ENCODE measurements around the gene SLC22A31. TPM values are rescaled to one million over a fixed set of nuclear protein-coding genes. Genes with fewer than 3 reads are reported as not detected.
"Not testable (repeated sequence)": the region's sequence is repeated elsewhere in the genome, so short reads cannot be mapped to it uniquely, and the experiment has no call there.

SLC22A31 gene
- total RNA-seq, 1 experiment from 2014 or later = 0.47 TPM

DNA sequence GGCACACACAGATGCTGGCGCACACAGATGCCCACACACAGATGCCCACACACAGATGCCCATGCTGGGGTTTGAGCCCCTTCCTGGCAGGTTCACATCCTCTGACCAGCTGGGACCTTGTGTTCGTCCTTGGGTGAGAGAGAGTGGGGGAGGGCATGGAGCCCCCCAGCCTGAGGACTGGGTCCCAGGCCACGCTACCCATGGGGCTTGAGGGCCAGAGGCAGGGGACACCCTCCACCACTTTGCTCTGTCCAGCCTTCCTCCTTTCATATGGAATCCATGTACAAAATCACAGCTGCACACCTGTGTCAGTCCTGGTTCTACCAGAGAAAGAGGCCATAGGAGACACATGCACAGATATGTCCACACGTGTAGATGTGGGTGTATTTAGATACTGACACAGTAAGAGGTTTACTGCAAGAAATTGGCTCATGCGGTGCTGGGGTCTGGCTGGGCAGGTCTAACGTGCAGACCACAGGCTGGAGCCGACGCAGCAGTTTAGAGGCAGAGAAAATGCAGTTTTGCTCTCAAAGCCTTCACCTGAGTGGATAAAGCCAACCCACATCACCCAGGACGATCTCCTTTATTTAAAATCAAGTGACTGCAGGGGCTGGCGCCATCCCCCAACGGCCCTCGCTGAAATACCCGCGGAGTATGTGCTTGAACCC lies 10.8 kb downstream of the SLC22A31 start:
- Histone ChIP-seq H3K27me3 (replicated peaks; ENCODE audit: insufficient read depth, low read depth, low read length, poor library complexity) (no peaks in the 10 kb centered on the region), H3K4me1 (ENCODE audit: insufficient read depth, low read length, poor library complexity, severe bottlenecking) (peaks cover 7% of the 10 kb centered on the region), H3K27ac (ENCODE audit: low read depth, low read length, poor library complexity, severe bottlenecking) (no peak overlapping the region), H3K36me3 (ENCODE audit: insufficient read depth, low read length, poor library complexity, severe bottlenecking) (no peaks in the 10 kb centered on the region), H3K9me3 (ENCODE audit: low read depth, low read length, poor library complexity, severe bottlenecking) (no peaks in the 10 kb centered on the region), H3K4me3 (ENCODE audit: low read depth, low read length, poor library complexity, severe bottlenecking) (no peak overlapping the region)
- intact Hi-C loops (cut with micrococcal nuclease; ENCODE audit: unreplicated experiment) = loop anchor here (5.0 kb wide), 1 partner anchor 298 kb away; no protein-coding TSS in a partner anchor
- CTCF ChIA-PET = no interaction called here
- DNase-seq (ENCODE audit: low spot score) = no peak
- POLR2A ChIA-PET (ENCODE audit: low non-redundant PET) = no interaction called here
- no TSS peak for BruUV-seq (replicated peaks)
- TF ChIP-seq EZH2 (IDR thresholded peaks at IDR 0.05; ENCODE audit: borderline replicate concordance, low read depth, low read length, poor library complexity, severe bottlenecking) = no peak
- TF ChIP-seq, protein P1, sequence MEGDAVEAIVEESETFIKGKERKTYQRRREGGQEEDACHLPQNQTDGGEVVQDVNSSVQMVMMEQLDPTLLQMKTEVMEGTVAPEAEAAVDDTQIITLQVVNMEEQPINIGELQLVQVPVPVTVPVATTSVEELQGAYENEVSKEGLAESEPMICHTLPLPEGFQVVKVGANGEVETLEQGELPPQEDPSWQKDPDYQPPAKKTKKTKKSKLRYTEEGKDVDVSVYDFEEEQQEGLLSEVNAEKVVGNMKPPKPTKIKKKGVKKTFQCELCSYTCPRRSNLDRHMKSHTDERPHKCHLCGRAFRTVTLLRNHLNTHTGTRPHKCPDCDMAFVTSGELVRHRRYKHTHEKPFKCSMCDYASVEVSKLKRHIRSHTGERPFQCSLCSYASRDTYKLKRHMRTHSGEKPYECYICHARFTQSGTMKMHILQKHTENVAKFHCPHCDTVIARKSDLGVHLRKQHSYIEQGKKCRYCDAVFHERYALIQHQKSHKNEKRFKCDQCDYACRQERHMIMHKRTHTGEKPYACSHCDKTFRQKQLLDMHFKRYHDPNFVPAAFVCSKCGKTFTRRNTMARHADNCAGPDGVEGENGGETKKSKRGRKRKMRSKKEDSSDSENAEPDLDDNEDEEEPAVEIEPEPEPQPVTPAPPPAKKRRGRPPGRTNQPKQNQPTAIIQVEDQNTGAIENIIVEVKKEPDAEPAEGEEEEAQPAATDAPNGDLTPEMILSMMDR (conservative IDR thresholded peaks at IDR 0.05; ENCODE audit: low read depth, low read length) = no peak

DNA sequence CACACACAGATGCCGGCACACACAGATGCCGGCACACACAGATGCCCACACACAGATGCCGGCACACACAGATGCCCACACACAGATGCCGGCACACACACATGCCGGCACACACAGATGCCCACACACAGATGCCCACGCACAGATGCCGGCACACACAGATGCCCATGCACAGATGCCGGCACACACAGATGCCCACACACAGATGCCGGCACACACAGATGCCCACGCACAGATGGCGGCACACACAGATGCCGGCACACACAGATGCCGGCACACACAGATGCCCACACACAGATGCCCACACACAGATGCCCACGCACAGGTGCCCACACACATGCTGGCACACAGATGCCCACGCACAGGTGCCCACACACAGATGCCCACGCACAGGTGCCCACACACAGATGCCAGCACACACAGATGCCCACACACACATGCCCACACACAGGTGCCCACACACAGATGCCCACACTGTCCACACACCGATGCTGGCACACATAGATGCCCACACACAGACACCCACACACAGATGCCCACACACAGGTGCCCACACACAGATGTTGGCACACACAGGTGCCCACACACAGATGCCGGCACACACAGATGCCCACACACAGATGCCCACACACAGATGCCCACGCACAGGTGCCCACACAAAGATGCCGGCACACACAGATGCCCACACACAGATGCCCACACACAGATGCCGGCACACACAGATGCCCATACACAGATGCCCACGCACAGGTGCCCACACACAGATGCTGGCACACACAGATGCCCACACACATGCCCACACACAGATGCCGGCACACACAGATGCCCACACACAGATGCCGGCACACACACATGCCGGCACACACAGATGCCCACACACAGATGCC lies 11.6 kb downstream of the SLC22A31 start:
- not testable (repeated sequence) for BruUV-seq (replicated peaks)

DNA sequence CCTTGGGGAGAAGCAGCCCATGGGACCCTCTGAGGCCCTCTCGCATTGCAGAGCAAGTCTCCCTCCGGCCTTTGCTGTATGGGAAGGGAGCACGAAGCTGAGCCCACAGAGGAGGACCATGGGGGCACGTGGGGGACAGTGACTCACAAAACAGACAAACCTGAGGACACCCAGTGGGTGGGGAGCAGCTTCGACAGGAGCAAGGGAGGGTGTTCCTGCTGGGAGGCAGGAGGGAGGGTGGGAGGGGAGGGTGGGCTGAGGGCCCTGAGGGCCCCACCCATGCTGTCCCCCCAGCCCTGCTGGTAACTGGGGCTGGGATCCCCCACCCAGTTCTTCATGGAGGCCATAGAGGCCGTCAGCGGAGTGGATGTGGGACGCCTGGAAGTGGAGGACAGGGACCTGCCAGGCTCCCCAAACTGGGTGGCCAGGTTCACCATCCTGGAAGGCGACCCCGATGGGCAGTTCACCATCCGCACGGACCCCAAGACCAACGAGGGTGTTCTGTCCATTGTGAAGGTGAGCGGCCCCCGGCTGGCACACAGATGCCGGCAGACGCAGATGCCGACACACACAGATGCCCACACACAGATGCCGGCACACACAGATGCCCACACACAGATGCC lies 12.5 kb downstream of the SLC22A31 start:
- ChIA-PET CTCF (no interaction called here), POLR2A (ENCODE audit: low non-redundant PET) (no interaction called here)
- H3K36me3 ChIP-seq (ENCODE audit: insufficient read depth, low read length, poor library complexity, severe bottlenecking) = no peaks in the 10 kb centered on the region
- no peaks in the 10 kb centered on the region for H3K4me1 ChIP-seq (ENCODE audit: insufficient read depth, low read length, poor library complexity, severe bottlenecking)
- no peak for TF ChIP-seq EZH2 (IDR thresholded peaks at IDR 0.05; ENCODE audit: borderline replicate concordance, low read depth, low read length, poor library complexity, severe bottlenecking)
- TF ChIP-seq, protein P1 (conservative IDR thresholded peaks at IDR 0.05; ENCODE audit: low read depth, low read length) = no peak
- no peak overlapping the region for H3K4me3 ChIP-seq (ENCODE audit: low read depth, low read length, poor library complexity, severe bottlenecking)
- H3K9me3 ChIP-seq (ENCODE audit: low read depth, low read length, poor library complexity, severe bottlenecking) = no peaks in the 10 kb centered on the region
- intact Hi-C loops (cut with micrococcal nuclease; ENCODE audit: unreplicated experiment) = no loop called here
- no TSS peak for BruUV-seq (replicated peaks)
- no peak for DNase-seq (ENCODE audit: low spot score)
- H3K27ac ChIP-seq (ENCODE audit: low read depth, low read length, poor library complexity, severe bottlenecking) = no peak overlapping the region
- H3K27me3 ChIP-seq (replicated peaks; ENCODE audit: insufficient read depth, low read depth, low read length, poor library complexity) = no peaks in the 10 kb centered on the region

More for the DNA sequence above, 11.6 kb downstream of the SLC22A31 start:
- H3K4me3 ChIP-seq (ENCODE audit: low read depth, low read length, poor library complexity, severe bottlenecking); intact Hi-C loops (cut with micrococcal nuclease; ENCODE audit: unreplicated experiment); H3K36me3 ChIP-seq (ENCODE audit: insufficient read depth, low read length, poor library complexity, severe bottlenecking); DNase-seq (ENCODE audit: low spot score); CTCF ChIA-PET; H3K27ac ChIP-seq (ENCODE audit: low read depth, low read length, poor library complexity, severe bottlenecking); H3K4me1 ChIP-seq (ENCODE audit: insufficient read depth, low read length, poor library complexity, severe bottlenecking); H3K9me3 ChIP-seq (ENCODE audit: low read depth, low read length, poor library complexity, severe bottlenecking); H3K27me3 ChIP-seq (replicated peaks; ENCODE audit: insufficient read depth, low read depth, low read length, poor library complexity); POLR2A ChIA-PET (ENCODE audit: low non-redundant PET): not testable (repeated sequence)

Measured in A673 (cell line).